ENCODE results near the gene BPNT1.
"Not testable (repeated sequence)": the region's sequence is repeated elsewhere in the genome, so short reads cannot be mapped to it uniquely, and the experiment has no call there.

BPNT1 gene

DNA sequence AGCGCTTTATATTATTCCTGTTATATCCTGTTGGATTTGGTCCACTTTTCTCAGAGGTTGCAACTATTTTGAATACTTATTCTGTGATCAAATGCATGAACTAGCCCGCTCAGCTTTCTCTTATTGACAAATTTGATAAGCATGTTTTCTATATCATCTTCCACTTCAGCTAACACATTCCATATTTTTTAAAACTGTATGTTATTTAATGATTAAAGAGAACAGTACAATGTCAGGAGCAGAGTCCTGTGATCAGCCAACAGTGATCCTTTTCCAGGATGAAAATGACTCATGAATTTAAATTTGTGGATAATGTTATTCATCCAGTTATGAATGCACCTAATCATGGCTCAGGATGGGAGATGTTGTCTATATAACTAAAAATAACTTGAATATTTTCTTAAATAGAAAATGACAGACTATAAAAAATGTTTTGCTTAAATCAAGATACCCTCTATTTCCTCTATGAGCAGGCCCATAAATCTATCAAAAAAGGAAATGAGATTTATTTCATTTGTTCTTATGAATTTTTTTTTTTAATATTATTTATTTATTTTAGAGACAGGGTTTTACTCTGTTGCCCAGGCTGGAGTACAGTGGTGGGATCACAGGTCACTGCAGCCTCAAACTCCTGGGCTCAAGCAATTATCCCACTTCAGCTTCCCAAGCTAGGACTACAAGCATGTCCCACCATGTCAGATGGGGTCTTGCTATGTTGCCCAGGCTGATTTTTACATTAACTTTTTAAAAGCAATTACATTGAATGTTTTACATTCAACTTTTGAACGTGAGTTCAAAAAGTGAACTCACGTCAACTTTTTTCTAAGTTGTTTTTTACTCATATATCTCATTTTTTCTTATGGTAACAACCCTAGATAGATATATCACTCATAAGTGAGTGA, 12.5 kb downstream of the BPNT1 start:
- DNase-seq: no peak

DNA sequence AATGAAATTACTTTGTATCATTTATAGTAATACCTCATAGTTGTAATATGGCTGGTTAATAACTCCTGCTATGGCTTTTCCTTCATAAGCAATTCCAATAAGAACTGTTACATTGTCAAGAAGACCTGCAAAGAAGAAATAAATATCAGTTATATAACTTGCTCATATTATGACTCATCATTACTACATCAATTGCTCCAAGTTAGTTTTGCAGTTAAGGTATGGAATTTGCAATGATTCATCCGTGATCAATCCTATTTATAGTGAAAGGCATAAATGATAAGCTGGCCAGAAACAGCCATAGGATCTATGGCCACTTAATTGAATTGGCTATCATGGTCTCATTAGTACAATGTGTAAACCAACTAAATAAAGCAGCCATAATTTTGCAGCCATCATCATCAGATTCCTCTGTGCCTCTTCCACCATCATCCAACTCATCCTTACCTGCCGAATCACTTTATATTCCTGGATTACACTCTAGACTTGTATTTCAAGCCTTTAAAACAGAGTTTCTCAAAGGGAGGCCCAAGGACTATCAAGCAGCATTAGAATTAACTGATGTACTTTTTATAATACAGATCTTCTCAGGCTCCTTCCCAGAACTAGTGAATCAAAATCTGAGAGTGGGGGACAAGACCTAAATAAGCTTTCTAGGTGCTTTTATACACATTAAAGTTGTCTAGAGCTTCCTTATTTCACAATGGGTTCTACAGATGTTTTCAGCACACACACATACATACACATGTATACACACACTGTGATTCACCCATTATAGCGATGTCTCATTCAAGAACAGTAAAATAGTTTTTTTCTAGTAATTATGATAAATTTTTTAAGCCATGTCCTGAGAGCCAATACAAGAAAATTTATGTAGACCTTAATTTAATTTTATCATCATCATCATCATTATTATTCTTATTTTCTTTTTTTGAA, 22.1 kb downstream of the BPNT1 start:
- no peak for DNase-seq

DNA sequence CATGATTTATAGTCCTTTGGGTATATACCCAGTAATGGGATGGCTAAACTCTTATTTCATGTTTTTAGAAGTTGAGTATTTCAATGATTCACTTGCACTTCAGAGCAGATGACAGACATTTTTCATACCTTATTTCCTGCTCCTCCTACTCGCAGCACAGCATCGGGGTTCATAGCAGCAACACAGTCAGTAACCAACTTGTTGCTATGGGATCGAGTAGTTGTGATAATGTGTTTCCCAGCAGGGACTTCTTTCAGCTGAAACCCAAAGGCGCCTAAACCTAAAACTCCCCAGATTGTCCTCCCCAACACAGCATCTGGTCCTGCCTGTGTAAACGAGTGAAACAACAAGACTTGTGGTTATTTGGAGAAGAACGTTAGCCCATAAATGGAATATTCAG, 27.0 kb downstream of the BPNT1 start:
- DNase-seq: no peak

DNA sequence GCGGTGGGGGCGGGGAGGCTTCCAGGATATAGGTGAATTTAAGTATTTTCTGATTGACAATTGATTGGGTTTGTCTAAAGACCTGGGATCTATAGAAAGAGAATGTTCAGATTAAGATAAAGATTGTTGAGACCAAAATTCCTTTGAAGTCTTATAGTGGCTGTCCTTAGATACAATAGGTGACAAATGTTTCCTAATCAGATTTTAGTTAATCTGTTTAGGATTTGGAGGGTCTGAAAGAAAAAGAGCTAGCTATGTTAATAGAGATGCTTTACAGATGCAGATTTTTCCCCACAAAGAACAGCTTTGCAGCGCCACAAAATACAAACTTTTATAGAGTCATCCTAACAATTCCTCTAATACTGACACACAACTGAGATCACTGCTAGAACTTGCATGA, 28.7 kb downstream of the BPNT1 start:
- DNase-seq: no peak

DNA sequence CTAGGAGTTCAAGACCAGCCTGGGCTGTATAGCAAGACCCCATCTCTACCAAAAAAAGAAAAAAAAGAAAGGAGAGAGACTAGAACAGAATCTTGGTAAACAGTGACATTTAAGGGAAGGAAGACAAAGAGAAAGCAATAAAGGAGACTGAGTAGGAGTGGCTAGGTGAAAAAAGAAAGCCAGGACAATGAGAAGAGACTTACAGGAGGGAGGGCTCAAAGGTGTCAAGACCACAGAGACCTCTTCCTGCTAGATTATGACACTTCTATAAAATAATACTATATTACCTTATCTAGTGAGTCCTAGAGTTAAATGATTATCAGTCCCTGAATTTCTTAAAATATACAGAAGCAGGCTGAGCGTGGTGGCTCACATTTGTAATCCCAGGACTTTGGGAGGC, 33.2 kb downstream of the BPNT1 start:
- no peak for DNase-seq

DNA sequence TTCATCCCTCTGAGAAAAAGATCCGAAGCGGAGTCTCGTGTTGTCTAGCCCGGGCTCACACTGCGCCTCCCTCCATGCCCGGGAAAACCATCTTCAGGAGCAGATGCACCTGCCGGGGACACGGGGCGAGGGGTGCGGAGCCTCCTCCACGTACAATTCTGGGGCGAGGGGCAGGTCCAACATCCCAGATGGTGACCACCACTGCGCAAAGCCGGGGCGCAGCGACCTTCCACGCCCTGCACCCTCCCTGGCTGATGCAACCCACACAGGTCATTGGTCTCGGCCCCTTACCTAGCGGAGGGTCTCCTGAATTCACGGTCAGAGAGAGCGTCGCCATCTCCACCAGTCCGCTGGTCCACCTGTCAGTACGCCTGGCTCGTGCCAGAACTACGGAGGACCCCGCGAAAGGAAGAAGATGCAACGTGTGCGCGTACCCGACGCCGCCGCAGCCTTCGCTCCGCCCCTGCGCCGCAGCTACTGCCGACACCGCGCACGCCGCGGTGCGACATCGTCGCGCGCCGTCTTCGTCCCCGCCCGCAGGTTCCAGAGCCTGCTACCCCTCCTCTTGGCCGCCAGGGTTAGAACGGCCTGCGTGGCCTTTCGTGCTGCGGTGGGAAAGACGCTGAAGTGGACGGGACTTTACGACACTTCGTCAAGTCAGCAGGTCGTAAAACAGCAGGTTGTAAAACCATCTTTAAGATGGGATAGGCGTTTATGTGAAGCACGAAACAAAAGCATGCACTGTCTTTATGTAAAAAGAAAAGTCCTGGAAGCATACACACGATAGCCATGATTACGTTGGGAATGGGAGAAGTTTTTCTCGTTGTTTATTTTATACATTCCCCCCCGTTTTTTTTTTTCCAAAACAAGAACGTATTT, 43.3 kb downstream of the BPNT1 start, which contains the start of gene EPRS1:
Gene EPRS1, minus strand, starts transcription at position 454 of the 879 bp plus-strand sequence. Its CDS starts 117 bp downstream, at position 337.
- peak; percentile 84 for DNase-seq

DNA sequence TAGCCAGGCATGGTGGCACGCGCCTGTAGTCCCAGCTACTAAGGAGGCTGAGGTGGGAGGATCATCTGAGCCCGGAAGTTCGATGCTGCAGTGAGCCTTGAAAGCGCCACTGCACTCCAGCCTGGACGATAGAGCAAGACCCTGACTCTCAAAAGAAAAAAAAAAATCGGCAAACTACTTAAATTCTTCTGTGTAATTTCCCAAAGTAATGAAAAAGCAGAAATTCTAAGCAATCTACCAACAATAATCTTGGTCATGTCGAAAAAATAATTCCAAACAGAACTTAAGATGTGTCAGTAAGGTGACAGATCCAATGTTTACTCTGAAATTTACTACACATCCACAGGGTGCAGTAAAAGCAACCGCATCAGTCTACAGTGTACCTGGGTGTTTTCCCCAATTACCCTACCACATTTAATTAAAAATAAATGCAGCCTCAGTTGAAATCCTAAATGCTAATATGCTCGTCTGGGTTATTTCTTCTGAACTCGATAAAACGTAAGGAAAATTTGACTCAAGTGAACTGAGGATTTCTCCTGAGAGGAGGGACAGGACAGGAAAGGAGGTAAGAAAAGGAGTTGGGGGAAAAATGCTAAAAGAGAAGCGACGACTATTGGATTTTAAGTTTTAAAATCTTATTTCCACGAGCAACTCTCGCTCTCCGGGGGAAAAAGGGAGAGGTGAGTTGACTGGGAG, 44.1 kb downstream of the BPNT1 start:
- DNase-seq: no peak

DNA sequence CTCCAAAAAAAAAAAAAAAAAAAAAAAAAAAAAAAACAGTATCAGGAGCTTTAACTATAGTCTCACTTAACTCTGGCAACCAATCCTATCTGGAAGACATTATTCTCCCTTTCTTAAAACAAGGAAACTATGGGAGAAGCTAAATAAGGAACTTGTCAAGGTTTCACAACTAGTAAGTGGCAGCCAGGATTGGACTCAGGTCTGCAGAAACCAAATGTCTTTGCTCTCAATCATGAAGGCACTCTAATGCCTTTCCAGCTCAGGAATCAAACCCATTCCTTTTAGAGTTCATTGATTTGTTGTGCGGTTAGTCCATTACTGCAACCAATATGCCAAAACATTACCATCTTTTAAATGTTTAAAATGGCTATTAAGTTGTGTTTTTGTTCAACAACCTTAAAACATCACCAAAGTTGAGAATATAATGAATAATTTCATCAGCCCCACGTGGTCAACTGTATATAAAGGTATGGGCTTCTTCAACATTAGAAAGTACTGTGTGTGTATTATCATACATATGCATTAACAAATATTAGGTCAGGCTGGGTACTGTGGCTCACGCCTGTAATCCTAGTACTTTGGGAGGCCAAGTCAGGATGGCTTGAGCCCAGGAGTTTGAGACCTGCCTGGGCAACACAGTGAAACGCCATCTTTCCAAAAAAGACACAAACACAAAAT, 44.8 kb downstream of the BPNT1 start:
- DNase-seq: no peak

DNA sequence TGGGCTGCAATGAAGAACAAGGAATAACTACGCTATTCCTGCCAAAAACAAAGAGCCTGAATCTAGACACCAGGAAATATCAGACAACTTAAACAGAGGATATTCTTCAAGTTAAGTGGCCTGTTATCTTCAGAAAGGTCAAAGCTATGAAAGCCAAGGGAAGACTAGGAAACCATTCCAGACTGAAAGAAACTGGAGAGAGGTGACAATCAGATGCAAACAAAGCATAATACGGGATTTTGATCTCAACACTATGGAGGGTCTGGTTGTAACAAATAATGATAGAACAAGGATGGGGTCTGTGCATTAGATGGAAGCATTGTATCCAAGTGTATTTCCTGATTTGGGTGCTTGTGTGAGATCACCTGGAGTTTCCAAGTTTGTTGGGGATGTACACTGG, 45.9 kb downstream of the BPNT1 start:
- DNase-seq: no peak

DNA sequence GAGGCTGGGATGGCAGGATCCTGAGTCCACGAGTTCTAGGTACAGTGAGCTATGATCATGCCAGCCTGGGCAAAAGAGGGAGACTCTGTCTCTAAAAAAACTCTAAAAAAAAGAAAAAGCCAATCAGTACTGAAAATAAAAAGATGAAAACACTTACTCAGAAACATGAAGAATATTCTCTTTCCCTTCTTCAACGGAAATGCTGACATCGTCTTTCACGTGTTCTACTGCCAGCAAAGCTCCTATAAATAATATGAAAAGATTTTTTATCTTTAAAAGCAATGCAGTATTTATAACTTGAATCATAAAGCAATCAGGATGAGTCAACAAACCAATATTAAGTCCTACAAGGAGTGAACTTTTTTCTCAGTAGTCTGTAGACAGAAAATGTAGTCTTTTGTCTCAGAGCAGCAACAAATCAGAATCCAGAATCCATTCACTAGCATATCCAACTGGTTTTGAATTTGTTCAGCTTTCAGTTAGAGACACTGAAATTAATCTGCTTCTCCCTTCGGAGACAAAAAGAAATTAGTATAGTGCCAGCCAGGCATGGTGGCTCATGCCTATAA, 49.5 kb downstream of the BPNT1 start:
- no peak for DNase-seq

DNA sequence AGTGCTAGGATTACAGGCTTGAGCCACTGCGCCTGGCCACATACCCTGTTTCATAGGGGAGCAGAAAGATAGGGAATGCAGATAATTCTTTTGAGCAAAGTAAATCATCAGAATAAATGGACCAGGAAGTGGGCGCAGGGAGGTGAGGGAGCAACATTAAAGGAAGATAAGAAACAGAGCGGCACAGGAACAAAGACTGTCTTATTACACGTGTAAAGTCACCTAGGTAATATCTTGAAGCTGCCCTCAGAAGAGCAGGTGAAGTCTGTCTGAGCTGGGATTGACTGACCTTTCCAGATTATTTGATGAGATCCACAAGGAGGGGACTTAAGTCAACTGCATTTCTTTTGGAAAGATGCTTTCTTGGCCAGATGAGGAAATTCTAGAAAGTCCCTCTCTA, 50.9 kb downstream of the BPNT1 start:
- DNase-seq: no peak

DNA sequence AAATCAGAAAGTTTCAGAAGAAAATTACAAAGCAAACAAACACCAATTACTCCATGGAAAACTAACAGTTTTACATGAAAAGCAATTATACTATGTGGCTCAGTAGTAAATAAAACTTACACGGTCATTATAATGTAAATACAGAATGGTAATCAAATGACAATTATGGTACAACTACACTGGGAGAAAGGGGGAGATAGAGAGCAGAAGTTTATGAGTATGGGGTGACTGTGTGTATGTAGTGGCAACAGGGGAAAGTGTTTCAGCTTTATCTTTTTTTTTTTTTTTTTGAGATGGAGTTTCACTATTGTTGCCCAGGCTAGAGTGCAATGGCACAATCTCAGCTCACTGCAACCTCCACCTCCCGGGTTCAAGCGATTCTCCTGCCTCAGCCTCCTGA, 51.8 kb downstream of the BPNT1 start:
- not testable (repeated sequence) for DNase-seq

DNA sequence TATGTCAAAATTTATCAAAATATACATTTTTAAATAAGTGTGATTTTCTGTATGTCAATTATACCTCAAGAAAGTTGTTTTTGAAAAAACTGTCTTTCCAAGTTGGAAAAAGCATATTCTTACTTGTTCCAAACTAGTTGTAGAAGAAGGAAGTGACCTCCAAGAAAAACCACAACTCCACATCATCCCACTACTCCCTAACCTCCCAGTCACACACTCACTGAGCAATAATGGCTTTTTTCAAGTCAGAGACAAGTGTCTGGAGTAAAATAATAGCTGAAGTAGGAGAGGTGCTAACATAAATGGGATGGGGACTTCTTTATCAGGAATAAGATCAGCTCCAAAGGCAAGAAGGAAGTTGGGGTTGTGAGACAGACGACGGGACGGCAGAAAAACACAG, 56.7 kb downstream of the BPNT1 start:
- DNase-seq: no peak

DNA sequence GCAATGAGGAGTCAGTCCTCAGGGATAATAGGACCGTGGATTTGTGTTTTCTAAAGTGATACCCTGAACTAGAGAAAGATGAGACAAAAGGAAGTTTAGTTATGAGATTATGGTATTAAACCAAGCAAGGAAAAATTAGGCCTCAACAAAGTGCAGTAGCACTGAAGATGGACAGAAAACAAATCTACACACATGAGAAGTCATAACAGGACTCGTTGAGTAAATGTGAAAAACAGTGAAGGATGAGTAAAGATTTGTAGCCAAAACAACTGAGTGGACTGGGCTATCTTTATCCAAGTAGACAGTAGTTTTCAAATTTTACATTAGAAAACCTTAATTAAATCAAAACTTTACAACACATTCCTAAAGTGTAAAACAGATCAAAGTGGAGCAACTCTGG, 58.3 kb downstream of the BPNT1 start:
- no peak for DNase-seq

DNA sequence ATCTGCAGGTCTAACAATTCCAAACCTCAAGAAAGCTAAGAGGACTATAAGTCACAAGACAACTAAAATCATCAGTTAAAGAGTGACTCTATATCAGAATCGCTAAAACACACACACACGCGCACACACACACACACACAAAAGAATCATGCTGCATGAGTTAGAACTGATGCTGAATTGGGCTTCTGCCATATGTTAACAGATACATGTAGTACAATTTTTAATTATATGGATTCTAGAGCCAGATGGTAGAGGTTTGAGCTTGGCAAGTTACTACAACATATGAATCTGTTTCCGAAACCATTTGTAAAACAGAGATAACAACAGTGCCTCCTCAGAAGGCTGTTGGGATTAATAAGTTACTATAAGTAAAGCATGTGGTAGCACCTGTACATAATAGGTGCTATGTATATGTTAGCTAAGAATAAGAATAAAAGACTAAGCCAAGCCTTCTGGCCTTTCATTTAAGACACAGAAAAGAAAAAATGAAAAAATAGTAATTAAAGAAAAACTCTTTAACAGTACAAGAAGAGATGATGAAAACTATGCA, 61.2 kb downstream of the BPNT1 start:
- no peak for DNase-seq

DNA sequence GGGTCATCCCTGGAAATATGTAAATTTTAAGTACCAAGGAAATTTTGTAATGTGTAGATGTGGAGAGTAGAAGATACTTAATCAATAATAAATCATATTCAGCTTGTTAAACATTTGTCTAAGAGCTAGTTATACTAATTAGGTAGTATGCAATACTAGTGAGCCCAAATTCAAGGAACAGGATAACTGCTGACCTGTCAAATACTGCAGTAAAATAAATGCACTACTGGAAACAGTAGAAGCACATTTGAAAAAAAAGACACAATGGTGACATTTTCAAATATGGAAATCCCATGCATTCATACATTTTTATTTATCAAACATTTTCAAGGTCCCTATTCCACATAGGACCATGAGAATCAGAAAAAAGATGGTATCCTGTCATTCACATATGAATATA, 70.5 kb downstream of the BPNT1 start:
- DNase-seq: no peak

DNA sequence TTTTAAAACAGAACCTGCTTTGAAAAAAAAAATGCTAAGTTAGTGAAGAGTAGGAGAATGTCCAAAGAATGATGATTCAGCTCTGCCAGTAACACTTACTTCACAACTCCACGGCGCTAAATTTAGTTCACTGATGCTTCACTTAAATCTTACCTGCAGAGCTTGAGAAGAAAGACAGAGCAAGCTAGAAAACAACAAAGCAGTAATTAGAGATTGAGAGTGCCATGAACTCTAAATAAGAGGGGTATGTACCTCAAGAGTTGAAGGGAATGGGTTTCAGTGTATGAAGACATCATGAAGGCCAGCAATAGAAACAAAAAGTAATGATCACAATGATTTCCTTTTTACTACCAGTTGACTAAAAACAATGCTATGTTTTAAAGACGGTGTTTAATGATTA, 76.1 kb downstream of the BPNT1 start:
- no peak for DNase-seq

DNA sequence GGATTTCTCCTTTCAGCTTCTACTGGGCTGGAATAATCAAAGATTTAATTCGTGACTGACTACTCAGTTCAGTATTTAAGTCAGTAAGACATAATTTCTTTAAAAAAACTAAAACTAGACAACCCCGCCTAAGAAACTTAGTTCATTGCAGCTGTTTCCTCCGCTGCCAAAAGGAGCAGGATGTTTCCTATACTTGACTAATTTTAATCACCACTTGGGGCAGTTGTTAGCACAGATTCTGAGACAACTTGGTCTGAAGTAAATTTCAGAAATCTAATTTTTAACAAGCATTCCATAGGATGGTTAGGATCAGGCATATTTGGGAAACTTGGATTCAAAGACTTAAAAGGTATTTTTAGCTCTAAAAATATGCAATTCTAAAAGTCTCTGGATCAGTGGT, 77.3 kb downstream of the BPNT1 start:
- DNase-seq: no peak

DNA sequence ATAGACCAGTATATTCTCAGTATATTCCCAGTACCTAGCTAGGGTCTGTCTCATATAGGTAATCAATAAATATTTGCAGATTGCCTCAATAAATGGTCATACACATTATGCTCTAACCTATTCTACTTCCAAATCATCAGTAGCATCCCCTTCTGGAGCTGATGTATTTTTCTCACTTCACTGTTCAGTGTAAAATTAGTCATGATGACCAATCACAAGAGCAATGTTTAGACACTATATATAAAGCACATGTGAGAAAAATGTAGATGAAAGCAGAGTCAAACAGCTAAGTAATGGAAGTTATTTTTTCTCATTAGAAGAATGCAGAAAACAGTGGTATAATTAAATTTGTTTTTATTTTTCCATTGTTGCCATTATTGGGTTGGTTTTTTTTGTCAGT, 78.0 kb downstream of the BPNT1 start:
- no peak for DNase-seq
